SK-N-SH (cell line): Measurements from ENCODE around the gene MPV17. TPM values are rescaled to one million over a fixed set of nuclear protein-coding genes. Genes with fewer than 3 reads are reported as not detected.

Experiments
- CTCF ChIA-PET: fragments of 300-600, 350-600 bp; formaldehyde crosslinking; extraction: SDS; loops from one replicate; lab custom pipeline; 2021; lab: Yijun Ruan, JAX
- POLR2A ChIA-PET: fragments of 350-600 bp; sonication (Branson Sonifier 250); formaldehyde crosslinking; extraction: SDS; loops from one replicate; lab custom pipeline; 2020; ENCODE audit warnings: antibody characterized with exemption, inconsistent platforms; lab: Yijun Ruan, JAX
- DNase-seq: peaks from one replicate; pipeline ENCODE4 v3.0.0; 2012
- H2AFZ ChIP-seq: fragments of 200-600 bp; sonication (generic); 2 replicates; pipeline ENCODE4 v1.8.1; 2016; ENCODE audit warnings: antibody characterized with exemption, mild to moderate bottlenecking, low read depth
- H3F3A ChIP-seq: fragments of 200-600 bp; sonication (generic); replicated peaks from 2 replicates; pipeline ENCODE3; 2016; ENCODE audit warnings: antibody characterized with exemption, mild to moderate bottlenecking; ENCODE audit not compliant: insufficient read depth
- H3K27ac ChIP-seq, 2 experiments: fragments of 200-500 bp in 1 of 2; fragments of 200-600 bp in 1 of 2; sonication (Bioruptor generic) in 1 of 2; sonication (generic), shearing (Covaris generic) in 1 of 2; 2 replicates each; pipeline versions ENCODE4 v1.5.1 to v1.6.1; 2014 to 2016; ENCODE audit warnings: low read depth in 2 of 2, inconsistent platforms in 1 of 2, low read length in 1 of 2, mild to moderate bottlenecking in 1 of 2, mixed read lengths in 1 of 2
- H3K27me3 ChIP-seq: fragments of 200-600 bp; sonication (generic), shearing (Covaris generic); 2 replicates; pipeline ENCODE4 v1.6.1; 2016; ENCODE audit warnings: mixed run types; ENCODE audit not compliant: insufficient read depth
- H3K36me3 ChIP-seq, 2 experiments: fragments of 200-500 bp in 1 of 2; fragments of 200-600 bp in 1 of 2; sonication (Bioruptor generic) in 1 of 2; sonication (generic) in 1 of 2; replicated peaks in 1 of 2; 2 replicates each; pipeline versions ENCODE3 to v1.5.1; 2014 to 2016; ENCODE audit warnings: low read length in 1 of 2, mild to moderate bottlenecking in 1 of 2; ENCODE audit not compliant: insufficient read depth in 2 of 2, control insufficient read depth in 1 of 2
- H3K4me1 ChIP-seq, 2 experiments: fragments of 200-500 bp in 1 of 2; fragments of 200-600 bp in 1 of 2; sonication (Bioruptor generic) in 1 of 2; sonication (generic), shearing (Covaris generic) in 1 of 2; 2 replicates each; pipeline versions ENCODE4 v1.5.1 to v1.6.1; 2014 to 2016; ENCODE audit warnings: low read depth in 1 of 2, low read length in 1 of 2, mixed run types in 1 of 2; ENCODE audit not compliant: insufficient read depth in 2 of 2, control insufficient read depth in 1 of 2
- H3K4me2 ChIP-seq: fragments of 200-600 bp; sonication (generic), shearing (Covaris generic); 2 replicates; pipeline ENCODE4 v1.6.1; 2017; ENCODE audit warnings: mixed run types
- H3K4me3 ChIP-seq, 2 experiments: fragments of 200-500 bp in 1 of 2; fragments of 200-600 bp in 1 of 2; sonication (Bioruptor generic) in 1 of 2; sonication (generic), shearing (Covaris generic) in 1 of 2; 2 replicates each; pipeline versions ENCODE4 v1.5.1 to v1.8.1; 2014 to 2016; ENCODE audit warnings: low read depth in 2 of 2, inconsistent platforms in 1 of 2, low read length in 1 of 2, mild to moderate bottlenecking in 1 of 2, mixed read lengths in 1 of 2, moderate library complexity in 1 of 2
- H3K79me2 ChIP-seq: fragments of 200-600 bp; sonication (generic); 2 replicates; pipeline ENCODE4 v1.8.1; 2017; ENCODE audit warnings: mild to moderate bottlenecking; ENCODE audit not compliant: insufficient read depth
- H3K9ac ChIP-seq: fragments of 200-600 bp; sonication (generic); 2 replicates; pipeline ENCODE4 v1.6.1; 2017; ENCODE audit warnings: mixed run types
- H3K9me2 ChIP-seq: fragments of 200-600 bp; sonication (generic); 2 replicates; pipeline ENCODE4 v1.6.1; 2017; ENCODE audit warnings: mixed run types
- H3K9me3 ChIP-seq: fragments of 200-600 bp; sonication (generic); 2 replicates; pipeline ENCODE4 v1.6.1; 2017; ENCODE audit warnings: mixed run types, mild to moderate bottlenecking, moderate library complexity
- H4K20me1 ChIP-seq: fragments of 200-600 bp; sonication (generic); 2 replicates; pipeline ENCODE4 v1.6.1; 2017; ENCODE audit warnings: mild to moderate bottlenecking, mixed run types; ENCODE audit not compliant: insufficient read depth
- FOSL2 ChIP-seq: IDR thresholded peaks from 2 replicates; pipeline ENCODE4 v1.4.0; 2012; ENCODE audit warnings: low read depth, mild to moderate bottlenecking, moderate library complexity, borderline replicate concordance
- FOXJ3 ChIP-seq: sonication (generic); formaldehyde crosslinking; IDR thresholded peaks from 2 replicates; pipeline ENCODE4 v1.5.1; 2020; ENCODE audit warnings: mild to moderate bottlenecking, missing genetic modification reagents
- FOXM1 ChIP-seq: IDR thresholded peaks from 2 replicates; pipeline ENCODE4 v1.4.0; 2012; ENCODE audit warnings: low read depth, mild to moderate bottlenecking
- GABPA ChIP-seq: IDR thresholded peaks from 2 replicates; pipeline ENCODE4 v1.4.0; 2012; ENCODE audit warnings: low read depth, mild to moderate bottlenecking
- GATA2 ChIP-seq: sonication (generic); formaldehyde crosslinking; IDR thresholded peaks from 2 replicates; pipeline ENCODE4 v1.5.0; 2020; ENCODE audit warnings: mild to moderate bottlenecking, missing genetic modification reagents
- IRF3 ChIP-seq: fragments of 150-350 bp; IDR thresholded peaks from 2 replicates; pipeline ENCODE4 v1.6.1; 2016; ENCODE audit warnings: mild to moderate bottlenecking, low read depth, low read length
- MXI1 ChIP-seq: IDR thresholded peaks from 2 replicates; pipeline ENCODE4 v1.6.1; 2012; ENCODE audit warnings: mild to moderate bottlenecking, low read depth, low read length, improper control_type of control experiment
- POLR2AphosphoS5 ChIP-seq: IDR thresholded peaks from 2 replicates; pipeline ENCODE4 v1.6.1; 2012; ENCODE audit warnings: low read depth, low read length
- REST ChIP-seq: IDR thresholded peaks from 2 replicates; pipeline ENCODE4 v1.6.1; 2012; ENCODE audit warnings: mild to moderate bottlenecking, low read depth, low read length, moderate library complexity
- RFX5 ChIP-seq: IDR thresholded peaks from 2 replicates; pipeline ENCODE4 v1.6.1; 2012; ENCODE audit warnings: mild to moderate bottlenecking, improper control_type of control experiment, low read length
- USF1 ChIP-seq: IDR thresholded peaks from 2 replicates; pipeline ENCODE4 v1.4.0; 2012; ENCODE audit warnings: low read depth, borderline replicate concordance
- ZBTB33 ChIP-seq: IDR thresholded peaks from 2 replicates; pipeline ENCODE4 v1.4.0; 2012; ENCODE audit warnings: low read depth, borderline replicate concordance
- WGBS: methylation state at CpG from one replicate; pipeline ENCODE4 v1.1.6; 2017; ENCODE audit warnings: low lambda C conversion rate; 5-methylcytosine and 5-hydroxymethylcytosine counted together
- polyA plus RNA-seq, 3 experiments: library from polyadenylated mRNA; depleted of rRNA; stranded (reverse); fragments of >200 nt; gene quantifications; 2 replicates each; pipeline ENCODE4 v1.2.3, GENCODE V29; 2012

MPV17 gene
- polyA plus RNA-seq, 1 of the 3 experiments (the other 2 are of a cell fraction): 255 TPM

- no peak for TF ChIP-seq IRF3
- no peak for TF ChIP-seq FOXJ3
- TF ChIP-seq USF1: peak; percentile 97
- peak; percentile 99 for TF ChIP-seq POLR2AphosphoS5
- no peak; the same call in 1 of the 2 replicates for TF ChIP-seq RFX5
- TF ChIP-seq REST: no peak
- TF ChIP-seq GABPA: peak; percentile 94
Observed at GRCh38 chr2:27322766-27323595, at the start of gene MPV17 (continued).

- ChIA-PET CTCF (interaction anchor here (0.7 to 3.2 kb wide), 11 partner anchors 10 to 313 kb away, joined by 3 to 36 read pairs (median 4); partner anchors contain the start of genes GTF3C2, NRBP1, PPM1G and ZNF513), POLR2A (interaction anchor here (0.6 to 3.8 kb wide), 5 partner anchors 9 to 109 kb away, joined by 3 to 34 read pairs (median 7); partner anchors contain the start of genes GTF3C2, NRBP1 and ZNF513)
- peaks cover 9% of the 10 kb centered on the region for H3F3A ChIP-seq
- H3K4me3 ChIP-seq: peak overlapping the region; percentile 94 to 99
- H3K9ac ChIP-seq: peak overlapping the region; percentile 93
- H3K4me2 ChIP-seq: peak overlapping the region; percentile 90
- H3K79me2 ChIP-seq: peaks cover 69% of the 10 kb centered on the region
- H3K36me3 ChIP-seq: peaks cover 54 to 66% of the 10 kb centered on the region in 2 experiments
- peak overlapping the region; percentile 50; the same call in 1 of the 2 replicates for H2AFZ ChIP-seq
- no peaks in the 10 kb centered on the region; the same call in 1 of the 2 replicates for H4K20me1 ChIP-seq
- WGBS: 4% methylated on average over 31 of the region's 46 CpGs
- H3K27ac ChIP-seq: peak overlapping the region; percentile 77 to 88
- DNase-seq: peak; percentile 44
- peaks cover 11 to 29% of the 10 kb centered on the region in 2 experiments; a peak in 3 of 4 replicates for H3K4me1 ChIP-seq
- H3K27me3 ChIP-seq: no peaks in the 10 kb centered on the region
- no peaks in the 10 kb centered on the region for H3K9me2 ChIP-seq
- no peaks in the 10 kb centered on the region for H3K9me3 ChIP-seq
- TF ChIP-seq IRF3: no peak
- TF ChIP-seq MXI1: peak; percentile 91
- TF ChIP-seq POLR2AphosphoS5: peak; percentile 9; the same call in 1 of the 2 replicates
- no peak for TF ChIP-seq FOSL2
- TF ChIP-seq FOXM1: no peak
- no peak for TF ChIP-seq ZBTB33
- TF ChIP-seq GATA2: peak; percentile 26; the same call in 1 of the 2 replicates
- no peak for TF ChIP-seq REST
- peak; percentile 29; the same call in 1 of the 2 replicates for TF ChIP-seq GABPA
Observed at GRCh38 chr2:27370816-27371620, 48.1 kb upstream of the MPV17 start.
